Mucosa of stomach (tissue), 1 donor: ENCODE data around the gene CAMTA1.

Experiments
- H3K27me3 ChIP-seq: one replicate; pipeline ENCODE4 v1.7.0; 2013; ENCODE audit warnings: mild to moderate bottlenecking, low read length; ENCODE audit not compliant: control insufficient read depth, insufficient read depth
- H3K36me3 ChIP-seq: one replicate; pipeline ENCODE4 v1.7.0; 2013; ENCODE audit warnings: low read length; ENCODE audit not compliant: control insufficient read depth, insufficient read depth
- H3K4me1 ChIP-seq: one replicate; pipeline ENCODE4 v1.7.0; 2013; ENCODE audit warnings: mild to moderate bottlenecking, low read length; ENCODE audit not compliant: control insufficient read depth, insufficient read depth
- H3K4me3 ChIP-seq: one replicate; pipeline ENCODE4 v1.7.0; 2013; ENCODE audit warnings: low read length
- H3K9ac ChIP-seq: one replicate; pipeline ENCODE4 v1.7.0; 2013; ENCODE audit warnings: mild to moderate bottlenecking, low read length, moderate library complexity
- H3K9me3 ChIP-seq: one replicate; pipeline ENCODE4 v1.7.0; 2013; ENCODE audit warnings: mild to moderate bottlenecking, low read length, moderate library complexity; ENCODE audit not compliant: control insufficient read depth
- donor health status: Pancreatic carcinoma.

Gene CAMTA1

GRCh38 chr1:7299994-7300393 lies 514.7 kb downstream of the CAMTA1 start:
- Histone ChIP-seq H3K36me3 (no peaks in the 10 kb centered on the region), H3K4me3 (no peak overlapping the region), H3K9me3 (no peaks in the 10 kb centered on the region), H3K27me3 (no peaks in the 10 kb centered on the region), H3K9ac (no peak overlapping the region), H3K4me1 (no peaks in the 10 kb centered on the region)

GRCh38 chr1:7300893-7301663 lies 515.8 kb downstream of the CAMTA1 start:
- Histone ChIP-seq H3K27me3 (no peaks in the 10 kb centered on the region), H3K9ac (no peak overlapping the region), H3K4me1 (no peaks in the 10 kb centered on the region), H3K4me3 (no peak overlapping the region), H3K9me3 (no peaks in the 10 kb centered on the region), H3K36me3 (no peaks in the 10 kb centered on the region)

GRCh38 chr1:7301664-7301981 lies 516.4 kb downstream of the CAMTA1 start:
- no peak overlapping the region for H3K4me3 ChIP-seq
- H3K27me3 ChIP-seq: no peaks in the 10 kb centered on the region
- H3K9me3 ChIP-seq: no peaks in the 10 kb centered on the region
- H3K4me1 ChIP-seq: no peaks in the 10 kb centered on the region
- H3K36me3 ChIP-seq: no peaks in the 10 kb centered on the region
- no peak overlapping the region for H3K9ac ChIP-seq

- H3K27me3 ChIP-seq: no peaks in the 10 kb centered on the region
- no peak overlapping the region for H3K4me3 ChIP-seq
- H3K9ac ChIP-seq: no peak overlapping the region
- H3K36me3 ChIP-seq: no peaks in the 10 kb centered on the region
- no peaks in the 10 kb centered on the region for H3K9me3 ChIP-seq
- H3K4me1 ChIP-seq: no peaks in the 10 kb centered on the region
Observed at GRCh38 chr1:7302126-7302525, 516.9 kb downstream of the CAMTA1 start.

GRCh38 chr1:7302873-7303272 lies 517.6 kb downstream of the CAMTA1 start:
- Histone ChIP-seq H3K4me1 (no peaks in the 10 kb centered on the region), H3K9me3 (no peaks in the 10 kb centered on the region), H3K27me3 (no peaks in the 10 kb centered on the region), H3K9ac (no peak overlapping the region), H3K36me3 (no peaks in the 10 kb centered on the region), H3K4me3 (no peak overlapping the region)

- no peak overlapping the region for H3K4me3 ChIP-seq
- H3K4me1 ChIP-seq: no peaks in the 10 kb centered on the region
- H3K9ac ChIP-seq: no peak overlapping the region
- no peaks in the 10 kb centered on the region for H3K27me3 ChIP-seq
- H3K9me3 ChIP-seq: no peaks in the 10 kb centered on the region
- no peaks in the 10 kb centered on the region for H3K36me3 ChIP-seq
Observed at GRCh38 chr1:7303554-7304317, 518.5 kb downstream of the CAMTA1 start.

- no peaks in the 10 kb centered on the region for H3K4me1 ChIP-seq
- H3K27me3 ChIP-seq: no peaks in the 10 kb centered on the region
- no peaks in the 10 kb centered on the region for H3K9me3 ChIP-seq
- no peaks in the 10 kb centered on the region for H3K36me3 ChIP-seq
- H3K9ac ChIP-seq: no peak overlapping the region
- H3K4me3 ChIP-seq: no peak overlapping the region
Observed at GRCh38 chr1:7313081-7313546, 527.9 kb downstream of the CAMTA1 start.

- Histone ChIP-seq H3K4me1 (no peaks in the 10 kb centered on the region), H3K36me3 (no peaks in the 10 kb centered on the region), H3K4me3 (no peak overlapping the region), H3K9me3 (no peaks in the 10 kb centered on the region), H3K27me3 (no peaks in the 10 kb centered on the region), H3K9ac (no peak overlapping the region)
Observed at GRCh38 chr1:7313826-7314225, 528.6 kb downstream of the CAMTA1 start.

GRCh38 chr1:7315316-7315715 lies 530.1 kb downstream of the CAMTA1 start:
- Histone ChIP-seq H3K9ac (no peak overlapping the region), H3K27me3 (no peaks in the 10 kb centered on the region), H3K4me1 (no peaks in the 10 kb centered on the region), H3K9me3 (no peaks in the 10 kb centered on the region), H3K36me3 (no peaks in the 10 kb centered on the region), H3K4me3 (no peak overlapping the region)

- no peaks in the 10 kb centered on the region for H3K9me3 ChIP-seq
- no peak overlapping the region for H3K4me3 ChIP-seq
- no peaks in the 10 kb centered on the region for H3K27me3 ChIP-seq
- no peaks in the 10 kb centered on the region for H3K36me3 ChIP-seq
- H3K9ac ChIP-seq: no peak overlapping the region
- H3K4me1 ChIP-seq: no peaks in the 10 kb centered on the region
Observed at GRCh38 chr1:7315946-7316345, 530.7 kb downstream of the CAMTA1 start.

GRCh38 chr1:7317888-7318287 lies 532.6 kb downstream of the CAMTA1 start:
- no peaks in the 10 kb centered on the region for H3K4me1 ChIP-seq
- H3K4me3 ChIP-seq: no peak overlapping the region
- H3K27me3 ChIP-seq: no peaks in the 10 kb centered on the region
- no peaks in the 10 kb centered on the region for H3K36me3 ChIP-seq
- no peaks in the 10 kb centered on the region for H3K9me3 ChIP-seq
- H3K9ac ChIP-seq: no peak overlapping the region

GRCh38 chr1:7319196-7319595 lies 533.9 kb downstream of the CAMTA1 start:
- Histone ChIP-seq H3K9ac (no peak overlapping the region), H3K27me3 (no peaks in the 10 kb centered on the region), H3K4me3 (no peak overlapping the region), H3K36me3 (no peaks in the 10 kb centered on the region), H3K9me3 (no peaks in the 10 kb centered on the region), H3K4me1 (no peaks in the 10 kb centered on the region)
